ENCODE results near the gene MRM1. TPM values are rescaled to one million over a fixed set of nuclear protein-coding genes. Genes with fewer than 3 reads are reported as not detected.
A peak's percentile ranks its signal among the peaks of the same experiment; 100 is the strongest.

Gene MRM1
- total RNA-seq, 1 experiment from 2014 or later: 10.0 TPM

- ChIA-PET CTCF (interaction anchor here (2.4 kb wide), 1 partner anchor 10 kb away, joined by 12 read pairs; no protein-coding TSS in a partner anchor), POLR2A (interaction anchor here (0.6 to 6.5 kb wide), 6 partner anchors 9 to 58 kb away, joined by 3 to 60 read pairs (median 6); partner anchors contain the start of genes GGNBP2, MRM1, MYO19 and PIGW)
- Mint-ChIP-seq H3K4me1 (ENCODE audit: insufficient read depth, unreplicated experiment) (peaks cover 18% of the 10 kb centered on the region), H3K4me3 (ENCODE audit: unreplicated experiment) (peak overlapping the region; percentile 72), H3K27ac (ENCODE audit: low read depth, unreplicated experiment) (peak overlapping the region; percentile 8), H3K36me3 (ENCODE audit: insufficient read depth, unreplicated experiment) (peaks cover 36% of the 10 kb centered on the region), H3K9me3 (ENCODE audit: unreplicated experiment) (no peaks in the 10 kb centered on the region), H3K27me3 (ENCODE audit: insufficient read depth, unreplicated experiment) (no peaks in the 10 kb centered on the region)
- no TSS peak for BruUV-seq (replicated peaks)
- intact Hi-C loops (cut with micrococcal nuclease): loop anchor here (2.0 kb wide), 1 partner anchor 48 kb away; the partner anchor contains the start of gene GGNBP2
- no peak for TF ChIP-seq CTCF (IDR thresholded peaks at IDR 0.05; ENCODE audit: unreplicated experiment)
- no peak for DNase-seq (ENCODE audit: unreplicated experiment)
Observed at GRCh38 chr17:36592316-36592715, 9.1 kb upstream of the MRM1 start.

GRCh38 chr17:36592716-36593321, 8.6 kb upstream of the MRM1 start:
- POLR2A ChIA-PET: interaction anchor here (0.5 to 6.5 kb wide), 10 partner anchors 9 to 115 kb away, joined by 3 to 60 read pairs (median 4); partner anchors contain the start of genes GGNBP2, MRM1, MYO19 and PIGW
- H3K27ac Mint-ChIP-seq (ENCODE audit: low read depth, unreplicated experiment): peak overlapping the region; percentile 8
- intact Hi-C loops (cut with micrococcal nuclease): loop anchor here (2.0 kb wide), 1 partner anchor 48 kb away; the partner anchor contains the start of gene GGNBP2
- no peaks in the 10 kb centered on the region for H3K27me3 Mint-ChIP-seq (ENCODE audit: insufficient read depth, unreplicated experiment)
- peak overlapping the region; percentile 72 for H3K4me3 Mint-ChIP-seq (ENCODE audit: unreplicated experiment)
- no peak for TF ChIP-seq CTCF (IDR thresholded peaks at IDR 0.05; ENCODE audit: unreplicated experiment)
- no peaks in the 10 kb centered on the region for H3K9me3 Mint-ChIP-seq (ENCODE audit: unreplicated experiment)
- CTCF ChIA-PET: interaction anchor here (0.5 to 2.4 kb wide), 4 partner anchors 8 to 116 kb away, joined by 3 to 12 read pairs (median 3); partner anchors contain the start of gene MRM1
- H3K4me1 Mint-ChIP-seq (ENCODE audit: insufficient read depth, unreplicated experiment): peaks cover 18% of the 10 kb centered on the region
- no peak for DNase-seq (ENCODE audit: unreplicated experiment)
- no TSS peak for BruUV-seq (replicated peaks)
- peaks cover 31% of the 10 kb centered on the region for H3K36me3 Mint-ChIP-seq (ENCODE audit: insufficient read depth, unreplicated experiment)

- intact Hi-C loops (cut with micrococcal nuclease): loop anchor here (2.0 kb wide), 1 partner anchor 49 kb away; the partner anchor contains the start of gene GGNBP2
- DNase-seq (ENCODE audit: unreplicated experiment): no peak
- peaks cover 21% of the 10 kb centered on the region for H3K36me3 Mint-ChIP-seq (ENCODE audit: insufficient read depth, unreplicated experiment)
- peaks cover 18% of the 10 kb centered on the region for H3K4me1 Mint-ChIP-seq (ENCODE audit: insufficient read depth, unreplicated experiment)
- POLR2A ChIA-PET: interaction anchor here (0.7 to 6.5 kb wide), 6 partner anchors 8 to 59 kb away, joined by 3 to 60 read pairs (median 5); partner anchors contain the start of genes GGNBP2, MRM1, MYO19 and PIGW
- CTCF ChIA-PET: interaction anchor here (0.6 to 2.4 kb wide), 3 partner anchors 7 to 13 kb away, joined by 3 to 12 read pairs (median 3); partner anchors contain the start of gene MRM1
- H3K9me3 Mint-ChIP-seq (ENCODE audit: unreplicated experiment): no peaks in the 10 kb centered on the region
- TF ChIP-seq CTCF (IDR thresholded peaks at IDR 0.05; ENCODE audit: unreplicated experiment): no peak
- H3K27ac Mint-ChIP-seq (ENCODE audit: low read depth, unreplicated experiment): no peak overlapping the region
- no peaks in the 10 kb centered on the region for H3K27me3 Mint-ChIP-seq (ENCODE audit: insufficient read depth, unreplicated experiment)
- no peak overlapping the region for H3K4me3 Mint-ChIP-seq (ENCODE audit: unreplicated experiment)
- no TSS peak for BruUV-seq (replicated peaks)
Observed at GRCh38 chr17:36593656-36594316, 7.6 kb upstream of the MRM1 start.

Measured in MCF 10A (cell line).